Sigmoid colon (tissue), 7 donors: Measurements from ENCODE around the gene BOLA3. TPM values are rescaled to one million over a fixed set of nuclear protein-coding genes. Genes with fewer than 3 reads are reported as not detected.

Experiments used
- DNase-seq: peaks from one replicate; pipeline ENCODE4 v3.0.0-alpha.2; 2019
- H3K27ac ChIP-seq, 4 donors: fragments of 200-600 bp; sonication (generic); one replicate each; pipeline ENCODE4 v1.5.1; 2016 to 2019; ENCODE audit warnings: mild to moderate bottlenecking in 1 of 4
- H3K27me3 ChIP-seq, 3 donors: fragments of 200-600 bp; sonication (generic); one replicate each; pipeline ENCODE4 v1.5.1; 2019; ENCODE audit warnings: mild to moderate bottlenecking in 1 of 3
- H3K36me3 ChIP-seq, 4 donors: fragments of 200-600 bp; sonication (generic); one replicate each; pipeline ENCODE4 v1.5.1; 2016 to 2019
- H3K4me1 ChIP-seq, 4 donors: fragments of 200-600 bp; sonication (generic); one replicate each; pipeline ENCODE4 v1.5.1; 2017 to 2019
- H3K4me3 ChIP-seq, 4 donors: fragments of 200-600 bp; sonication (generic); one replicate each; pipeline ENCODE4 v1.5.1; 2017 to 2019; ENCODE audit warnings: mild to moderate bottlenecking in 2 of 4, moderate library complexity in 1 of 4
- H3K9me3 ChIP-seq, 4 donors: fragments of 200-600 bp in 3 of 4; sonication (generic) in 3 of 4; one replicate each; pipeline versions ENCODE4 v1.5.1 to v1.6.1; 2013 to 2019
- CTCF ChIP-seq, 4 experiments: fragments of 450-650 bp in 3 of 4; fragments of 200-600 bp in 1 of 4; IDR thresholded peaks; one replicate each; pipeline ENCODE4 v1.5.1; 2016 to 2019; ENCODE audit warnings: antibody characterized with exemption in 4 of 4, mild to moderate bottlenecking in 3 of 4, moderate library complexity in 2 of 4
- EP300 ChIP-seq, 4 donors: sonication (generic); formaldehyde crosslinking; IDR thresholded peaks; one replicate each; pipeline ENCODE4 v1.6.1; 2017; ENCODE audit warnings: antibody characterized with exemption in 4 of 4
- POLR2A ChIP-seq, 2 donors: fragments of 450-650 bp; IDR thresholded peaks; one replicate each; pipeline ENCODE4 v1.6.1; 2016; ENCODE audit warnings: antibody characterized with exemption in 2 of 2, mild to moderate bottlenecking in 2 of 2, moderate library complexity in 2 of 2
- POLR2AphosphoS5 ChIP-seq, 4 donors: sonication (generic); formaldehyde crosslinking; IDR thresholded peaks; one replicate each; pipeline ENCODE4 v1.6.1; 2017; ENCODE audit warnings: antibody characterized with exemption in 4 of 4
- WGBS, 2 donors: extraction: QIAGEN DNeasy Blood & Tissue Kit; methylation state at CpG; one replicate each; pipeline ENCODE4 v1.1.7; 2013; 5-methylcytosine and 5-hydroxymethylcytosine counted together
- intact Hi-C: fragments of 100-400 bp; cut with DNase I; formaldehyde crosslinking; loops from one replicate; pipeline ENCODE4 v1.15.1; 2023
- polyA plus RNA-seq, 3 donors: library from polyadenylated mRNA; stranded (reverse); fragments of 200-250 nt; gene quantifications; one replicate each; pipeline ENCODE4 v1.2.3, GENCODE V29; 2013
- total RNA-seq, 4 donors: library from RNA; depleted of rRNA; stranded (reverse); fragments of >200 nt; gene quantifications; one replicate each; pipeline ENCODE4 v1.1.0, GENCODE V29; 2016
- donor health status: healthy with polysubstance abuse.
- donor health status: Bipolar disorder and iron deficiency.
- donor health status: healthy.

BOLA3 gene
- total and polyA plus RNA-seq, 7 donors, result 26.1 to 131 (median 44.4) TPM

GRCh38 chr2:74096052-74096451 is 51.7 kb downstream of the BOLA3 start:
- Histone ChIP-seq H3K4me3 (no peak overlapping the region), H3K27me3 (no peaks in the 10 kb centered on the region), H3K36me3 (peaks cover 0 to 77% (median 31%) of the 10 kb centered on the region in 4 donors), H3K27ac (no peak overlapping the region), H3K9me3 (no peaks in the 10 kb centered on the region), H3K4me1 (no peaks in the 10 kb centered on the region)
- intact Hi-C loops, result no loop called here
- no peak for TF ChIP-seq EP300 (IDR thresholded peaks at IDR 0.05)
- no peak for TF ChIP-seq POLR2A (IDR thresholded peaks at IDR 0.05)
- TF ChIP-seq CTCF (IDR thresholded peaks at IDR 0.05), result no peak
- TF ChIP-seq POLR2AphosphoS5 (IDR thresholded peaks at IDR 0.05), result no peak
- WGBS, 2 donors, result 17 to 74% methylated on average over 2 of the region's 2 CpGs
- no peak for DNase-seq

GRCh38 chr2:74095632-74096031 is 52.1 kb downstream of the BOLA3 start:
- peaks cover 0 to 77% (median 27%) of the 10 kb centered on the region in 4 donors for H3K36me3 ChIP-seq
- 18 to 62% methylated on average over 3 of the region's 3 CpGs for WGBS, 2 donors
- H3K27me3 ChIP-seq, result no peaks in the 10 kb centered on the region
- TF ChIP-seq POLR2AphosphoS5 (IDR thresholded peaks at IDR 0.05) (no peak), POLR2A (IDR thresholded peaks at IDR 0.05) (no peak), EP300 (IDR thresholded peaks at IDR 0.05) (no peak), CTCF (IDR thresholded peaks at IDR 0.05) (no peak)
- intact Hi-C loops, result no loop called here
- DNase-seq, result no peak
- no peak overlapping the region for H3K4me3 ChIP-seq
- no peaks in the 10 kb centered on the region for H3K9me3 ChIP-seq
- no peak overlapping the region for H3K27ac ChIP-seq
- no peaks in the 10 kb centered on the region for H3K4me1 ChIP-seq

GRCh38 chr2:74094291-74094690 is 53.4 kb downstream of the BOLA3 start:
- intact Hi-C loops, result no loop called here
- Histone ChIP-seq H3K4me3 (no peak overlapping the region), H3K9me3 (no peaks in the 10 kb centered on the region), H3K4me1 (no peaks in the 10 kb centered on the region), H3K27ac (no peak overlapping the region), H3K27me3 (no peaks in the 10 kb centered on the region), H3K36me3 (peaks cover 0 to 77% (median 19%) of the 10 kb centered on the region in 4 donors)
- TF ChIP-seq POLR2AphosphoS5 (IDR thresholded peaks at IDR 0.05) (no peak), EP300 (IDR thresholded peaks at IDR 0.05) (no peak), CTCF (IDR thresholded peaks at IDR 0.05) (no peak), POLR2A (IDR thresholded peaks at IDR 0.05) (no peak)
- 91 to 93% methylated on average over 7 of the region's 7 CpGs for WGBS, 2 donors
- DNase-seq, result no peak

- no peak for TF ChIP-seq CTCF (IDR thresholded peaks at IDR 0.05)
- no peak for TF ChIP-seq EP300 (IDR thresholded peaks at IDR 0.05)
- TF ChIP-seq POLR2AphosphoS5 (IDR thresholded peaks at IDR 0.05), result no peak
- no peak for TF ChIP-seq POLR2A (IDR thresholded peaks at IDR 0.05)
- no peak for DNase-seq
- peaks cover 0 to 73% (median 16%) of the 10 kb centered on the region in 4 donors for H3K36me3 ChIP-seq
- no peaks in the 10 kb centered on the region for H3K9me3 ChIP-seq
- intact Hi-C loops, result no loop called here
- 88 to 94% methylated on average over 6 of the region's 6 CpGs for WGBS, 2 donors
- H3K4me3 ChIP-seq, result no peak overlapping the region
- H3K27me3 ChIP-seq, result no peaks in the 10 kb centered on the region
- H3K4me1 ChIP-seq, result no peaks in the 10 kb centered on the region
- H3K27ac ChIP-seq, result no peak overlapping the region
Observed at GRCh38 chr2:74093840-74094239, 53.9 kb downstream of the BOLA3 start.

GRCh38 chr2:74093426-74093825 is 54.3 kb downstream of the BOLA3 start:
- H3K27ac ChIP-seq, result no peak overlapping the region
- peaks cover 0 to 70% (median 16%) of the 10 kb centered on the region in 4 donors for H3K36me3 ChIP-seq
- no peaks in the 10 kb centered on the region for H3K9me3 ChIP-seq
- intact Hi-C loops, result no loop called here
- 86 to 93% methylated on average over 13 of the region's 13 CpGs for WGBS, 2 donors
- TF ChIP-seq POLR2AphosphoS5 (IDR thresholded peaks at IDR 0.05) (no peak), POLR2A (IDR thresholded peaks at IDR 0.05) (no peak), CTCF (IDR thresholded peaks at IDR 0.05) (no peak), EP300 (IDR thresholded peaks at IDR 0.05) (no peak)
- no peak for DNase-seq
- H3K4me3 ChIP-seq, result no peak overlapping the region
- H3K27me3 ChIP-seq, result no peaks in the 10 kb centered on the region
- H3K4me1 ChIP-seq, result no peaks in the 10 kb centered on the region
